ENCODE data around the gene SLC43A3. TPM values are rescaled to one million over a fixed set of nuclear protein-coding genes. Genes with fewer than 3 reads are reported as not detected.

The SLC43A3 gene
- total RNA-seq, 4 donors from 2014 or later, result 40.9 to 75.9 (median 60.0) TPM

GRCh38 chr11:57474803-57475115 is 47.8 kb upstream of the SLC43A3 start:
- no peak overlapping the region for H3K4me3 ChIP-seq
- TF ChIP-seq POLR2AphosphoS5 (IDR thresholded peaks at IDR 0.05) (no peak), EP300 (IDR thresholded peaks at IDR 0.05) (no peak), CTCF (IDR thresholded peaks at IDR 0.05) (no peak), POLR2A (IDR thresholded peaks at IDR 0.05) (no peak)
- H3K9me3 ChIP-seq, result no peaks in the 10 kb centered on the region
- peaks cover 65% of the 10 kb centered on the region for H3K27me3 ChIP-seq
- H3K4me1 ChIP-seq, result peaks cover 0 to 17% (median 8%) of the 10 kb centered on the region in 3 donors
- WGBS, 2 donors (ENCODE audit: low coverage in 1 of 2), result 67% methylated on average over 2 of the region's 5 CpGs; no CpG with 5 or more reads in 1 of the 2 donors
- no peak overlapping the region for H3K27ac ChIP-seq
- ATAC-seq, result no peak
- no peaks in the 10 kb centered on the region for H3K36me3 ChIP-seq

- no peak for TF ChIP-seq POLR2A (IDR thresholded peaks at IDR 0.05)
- no peak for TF ChIP-seq POLR2AphosphoS5 (IDR thresholded peaks at IDR 0.05)
- TF ChIP-seq EP300 (IDR thresholded peaks at IDR 0.05), result no peak
- no peak for TF ChIP-seq CTCF (IDR thresholded peaks at IDR 0.05)
- Histone ChIP-seq H3K27ac (no peak overlapping the region), H3K4me3 (no peak overlapping the region), H3K9me3 (no peaks in the 10 kb centered on the region), H3K36me3 (no peaks in the 10 kb centered on the region), H3K4me1 (peaks cover 0 to 17% (median 8%) of the 10 kb centered on the region in 3 donors), H3K27me3 (peaks cover 59% of the 10 kb centered on the region)
- 53 to 70% methylated on average over 2 to 5 of the region's 9 CpGs for WGBS, 2 donors (ENCODE audit: low coverage in 1 of 2)
- no peak for ATAC-seq
Measured at GRCh38 chr11:57474017-57474802, 47.3 kb upstream of the SLC43A3 start.

- H3K27ac ChIP-seq, result no peak overlapping the region
- ATAC-seq, result no peak
- no peak for TF ChIP-seq POLR2AphosphoS5 (IDR thresholded peaks at IDR 0.05)
- TF ChIP-seq CTCF (IDR thresholded peaks at IDR 0.05), result no peak
- H3K36me3 ChIP-seq, result no peaks in the 10 kb centered on the region
- WGBS, 2 donors (ENCODE audit: low coverage in 1 of 2), result 26 to 43% methylated on average over 3 to 5 of the region's 6 CpGs
- peaks cover 59% of the 10 kb centered on the region for H3K27me3 ChIP-seq
- H3K4me3 ChIP-seq, result no peak overlapping the region
- H3K9me3 ChIP-seq, result no peaks in the 10 kb centered on the region
- peaks cover 0 to 17% (median 8%) of the 10 kb centered on the region in 3 donors for H3K4me1 ChIP-seq
Measured at GRCh38 chr11:57473285-57473841, 46.4 kb upstream of the SLC43A3 start.

DNA sequence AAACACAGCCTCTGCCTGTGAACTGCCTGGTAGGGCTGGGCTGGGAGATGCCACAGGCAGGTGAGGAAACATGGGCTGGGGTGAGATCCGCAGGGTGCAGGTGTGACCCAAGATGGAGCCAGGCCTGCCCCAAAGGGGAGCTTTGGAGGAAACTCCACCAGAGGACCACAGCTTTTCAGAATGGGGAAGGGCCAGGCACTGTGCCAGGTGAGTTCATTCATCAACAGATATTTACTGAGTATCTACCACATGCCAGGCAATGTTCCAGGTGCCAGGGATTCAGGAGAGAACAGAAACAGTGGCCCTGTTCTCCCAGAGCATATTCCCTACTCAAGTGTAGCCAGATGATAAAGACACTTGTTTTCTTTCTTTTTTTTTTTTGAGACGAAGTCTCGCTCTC is 44.6 kb upstream of the SLC43A3 start:
- Histone ChIP-seq H3K27me3 (peaks cover 60% of the 10 kb centered on the region), H3K36me3 (no peaks in the 10 kb centered on the region), H3K4me1 (peaks cover 0 to 11% (median 6%) of the 10 kb centered on the region in 3 donors), H3K9me3 (no peaks in the 10 kb centered on the region), H3K4me3 (no peak overlapping the region), H3K27ac (no peak overlapping the region)
- no peak for TF ChIP-seq CTCF (IDR thresholded peaks at IDR 0.05)
- TF ChIP-seq POLR2AphosphoS5 (IDR thresholded peaks at IDR 0.05), result no peak
- no peak for TF ChIP-seq POLR2A (IDR thresholded peaks at IDR 0.05)
- no peak for TF ChIP-seq EP300 (IDR thresholded peaks at IDR 0.05)
- WGBS, 2 donors (ENCODE audit: low coverage in 1 of 2), result 60 to 93% methylated on average over 1 to 2 of the region's 3 CpGs
- ATAC-seq, result no peak

- Histone ChIP-seq H3K4me3 (no peak overlapping the region), H3K9me3 (no peaks in the 10 kb centered on the region), H3K36me3 (no peaks in the 10 kb centered on the region), H3K27me3 (peaks cover 42% of the 10 kb centered on the region), H3K4me1 (no peaks in the 10 kb centered on the region), H3K27ac (no peak overlapping the region)
- TF ChIP-seq EP300 (IDR thresholded peaks at IDR 0.05), result no peak
- TF ChIP-seq POLR2A (IDR thresholded peaks at IDR 0.05), result no peak
- TF ChIP-seq POLR2AphosphoS5 (IDR thresholded peaks at IDR 0.05), result no peak
- TF ChIP-seq CTCF (IDR thresholded peaks at IDR 0.05), result no peak
- 62 to 79% methylated on average over 4 to 5 of the region's 5 CpGs for WGBS, 2 donors (ENCODE audit: low coverage in 1 of 2)
- ATAC-seq, result no peak
Measured at GRCh38 chr11:57469268-57469667, 42.3 kb upstream of the SLC43A3 start.

All from gastroesophageal sphincter (tissue), 4 donors.